Loucy (cell line): ENCODE data around the gene SOD3.

Experiments used
- H2AFZ ChIP-seq: fragments of 200-600 bp; sonication (generic); 2 replicates; pipeline ENCODE4 v1.6.0; 2016; ENCODE audit warnings: antibody characterized with exemption, mild to moderate bottlenecking, low read length, moderate library complexity
- H3F3A ChIP-seq: fragments of 200-600 bp; 2 replicates; pipeline ENCODE4 v1.6.0; 2016; ENCODE audit warnings: antibody characterized with exemption, low read depth, mild to moderate bottlenecking
- H3K27me3 ChIP-seq: fragments of 200-600 bp; sonication (generic); 2 replicates; pipeline ENCODE4 v1.6.1; 2014; ENCODE audit warnings: low read length, mild to moderate bottlenecking; ENCODE audit not compliant: insufficient read depth, poor library complexity, severe bottlenecking
- H3K36me3 ChIP-seq: fragments of 200-600 bp; sonication (generic); 2 replicates; pipeline ENCODE4 v1.6.1; 2016; ENCODE audit warnings: low read length; ENCODE audit not compliant: insufficient read depth
- H3K4me1 ChIP-seq: fragments of 200-600 bp; sonication (generic); 2 replicates; pipeline ENCODE4 v1.5.1; 2014; ENCODE audit warnings: low read length, mild to moderate bottlenecking; ENCODE audit not compliant: insufficient read depth, poor library complexity, severe bottlenecking
- H3K4me2 ChIP-seq: fragments of 200-600 bp; sonication (generic); 2 replicates; pipeline ENCODE4 v1.6.0; 2014; ENCODE audit warnings: antibody characterized with exemption, low read length, low read depth, mild to moderate bottlenecking; ENCODE audit not compliant: poor library complexity, severe bottlenecking
- H3K4me3 ChIP-seq: fragments of 200-600 bp; sonication (generic); 2 replicates; pipeline ENCODE4 v1.5.1; 2014; ENCODE audit warnings: low read length, mild to moderate bottlenecking, mixed read lengths; ENCODE audit not compliant: poor library complexity, severe bottlenecking
- H3K79me2 ChIP-seq: fragments of 200-600 bp; sonication (generic); 2 replicates; pipeline ENCODE4 v1.6.1; 2014; ENCODE audit warnings: low read length; ENCODE audit not compliant: insufficient read depth
- H3K9ac ChIP-seq: fragments of 200-600 bp; sonication (generic); 2 replicates; pipeline ENCODE4 v1.6.0; 2014; ENCODE audit warnings: mild to moderate bottlenecking, low read depth, low read length, moderate library complexity; ENCODE audit not compliant: poor library complexity, severe bottlenecking
- H3K9me2 ChIP-seq: fragments of 200-600 bp; sonication (generic); replicated peaks from 2 replicates; pipeline ENCODE4 v1.6.1; 2016; ENCODE audit warnings: low read depth, low read length, mixed read lengths
- H3K9me3 ChIP-seq: fragments of 200-600 bp; sonication (generic); 2 replicates; pipeline ENCODE4 v1.6.1; 2014; ENCODE audit warnings: mild to moderate bottlenecking, antibody characterized with exemption, low read length, low read depth; ENCODE audit not compliant: insufficient read depth
- H4K20me1 ChIP-seq: fragments of 200-600 bp; sonication (generic); 2 replicates; pipeline ENCODE4 v1.6.0; 2014; ENCODE audit warnings: antibody characterized with exemption, low read length, mild to moderate bottlenecking; ENCODE audit not compliant: insufficient read depth, poor library complexity, severe bottlenecking
- CTCF ChIP-seq: fragments of 200-600 bp; sonication (generic); conservative IDR thresholded peaks from 2 replicates; pipeline ENCODE4 v1.5.1; 2014; ENCODE audit warnings: mild to moderate bottlenecking, antibody characterized with exemption, low read length
- EZH2phosphoT487 ChIP-seq: fragments of 200-600 bp; IDR thresholded peaks from 2 replicates; pipeline ENCODE4 v1.6.1; 2018; ENCODE audit warnings: antibody characterized with exemption, mild to moderate bottlenecking, moderate library complexity, borderline replicate concordance

The SOD3 gene

GRCh38 chr4:24802648-24803047 lies 7.3 kb downstream of the SOD3 start:
- no peaks in the 10 kb centered on the region for H3K9me3 ChIP-seq
- no peaks in the 10 kb centered on the region for H3K9me2 ChIP-seq
- H2AFZ ChIP-seq = no peak overlapping the region
- no peaks in the 10 kb centered on the region for H3K4me1 ChIP-seq
- H3K36me3 ChIP-seq = no peaks in the 10 kb centered on the region
- H3K4me3 ChIP-seq = no peak overlapping the region
- no peaks in the 10 kb centered on the region for H4K20me1 ChIP-seq
- H3K9ac ChIP-seq = no peak overlapping the region
- H3K27me3 ChIP-seq = no peaks in the 10 kb centered on the region
- no peak overlapping the region for H3K4me2 ChIP-seq
- H3F3A ChIP-seq = no peaks in the 10 kb centered on the region
- no peak for TF ChIP-seq EZH2phosphoT487
- no peak for TF ChIP-seq CTCF
- no peaks in the 10 kb centered on the region for H3K79me2 ChIP-seq

- TF ChIP-seq CTCF (no peak), EZH2phosphoT487 (no peak)
- Histone ChIP-seq H3K27me3 (no peaks in the 10 kb centered on the region), H3K4me3 (no peak overlapping the region)
Observed at GRCh38 chr4:24805067-24805466, 9.7 kb downstream of the SOD3 start.

GRCh38 chr4:24805566-24805965 lies 10.2 kb downstream of the SOD3 start:
- H3K36me3 ChIP-seq = no peaks in the 10 kb centered on the region
- no peak overlapping the region for H3K4me2 ChIP-seq
- TF ChIP-seq EZH2phosphoT487 = no peak
- TF ChIP-seq CTCF = no peak

More at GRCh38 chr4:24805067-24805466, 9.7 kb downstream of the SOD3 start:
- H3K4me2 ChIP-seq = no peak overlapping the region
- no peaks in the 10 kb centered on the region for H3F3A ChIP-seq
- no peak overlapping the region for H2AFZ ChIP-seq
- H3K9me2 ChIP-seq = no peaks in the 10 kb centered on the region
- H3K9ac ChIP-seq = no peak overlapping the region
- no peaks in the 10 kb centered on the region for H3K36me3 ChIP-seq
- no peaks in the 10 kb centered on the region for H4K20me1 ChIP-seq
- H3K79me2 ChIP-seq = no peaks in the 10 kb centered on the region
- no peaks in the 10 kb centered on the region for H3K9me3 ChIP-seq
- H3K4me1 ChIP-seq = no peaks in the 10 kb centered on the region

More at GRCh38 chr4:24805566-24805965, 10.2 kb downstream of the SOD3 start:
- Histone ChIP-seq H4K20me1 (no peaks in the 10 kb centered on the region), H3F3A (no peaks in the 10 kb centered on the region), H3K4me3 (no peak overlapping the region), H3K27me3 (no peaks in the 10 kb centered on the region), H3K9me3 (no peaks in the 10 kb centered on the region), H3K4me1 (no peaks in the 10 kb centered on the region), H3K9me2 (no peaks in the 10 kb centered on the region), H3K9ac (no peak overlapping the region), H2AFZ (no peak overlapping the region), H3K79me2 (no peaks in the 10 kb centered on the region)
